ENCODE results near the gene C12orf75. TPM values are rescaled to one million over a fixed set of nuclear protein-coding genes. Genes with fewer than 3 reads are reported as not detected.

The C12orf75 gene
- total RNA-seq, 1 experiment from 2014 or later = 1.3 TPM

- no peak overlapping the region for H3K27ac ChIP-seq
- no peaks in the 10 kb centered on the region for H4K20me1 ChIP-seq (ENCODE audit: insufficient read depth)
- H3K4me3 ChIP-seq = no peak overlapping the region
- BruUV-seq (replicated peaks) = no TSS peak
- no peaks in the 10 kb centered on the region for H3K27me3 ChIP-seq (ENCODE audit: insufficient read depth, low read depth)
- no peak overlapping the region for H3K4me2 ChIP-seq
- H3F3A ChIP-seq (ENCODE audit: insufficient read depth, low read depth) = no peaks in the 10 kb centered on the region
- no peaks in the 10 kb centered on the region for H3K79me2 ChIP-seq (ENCODE audit: low read depth)
- H3K4me1 ChIP-seq (replicated peaks; ENCODE audit: insufficient read depth) = 0 out of 2 replicates have a peak, but pooled peaks cover 5% of the 10 kb centered on the region
- no peak overlapping the region for H2AFZ ChIP-seq
- H3K36me3 ChIP-seq (ENCODE audit: low read depth) = no peaks in the 10 kb centered on the region
- DNase-seq = peak; percentile 53 to 59
- H3K9me2 ChIP-seq (ENCODE audit: insufficient read depth) = no peaks in the 10 kb centered on the region
- ChIA-PET CTCF (interaction anchor here (0.5 to 1.7 kb wide), 8 partner anchors 35 to 803 kb away, joined by 3 to 8 read pairs (median 3); no protein-coding TSS in a partner anchor), POLR2A (ENCODE audit: unreplicated experiment) (interaction anchor here (0.6 kb wide), 1 partner anchor 291 kb away, joined by 3 read pairs; no protein-coding TSS in a partner anchor)
- peak; percentile 97 for TF ChIP-seq CTCF (conservative IDR thresholded peaks at IDR 0.05)
- TF ChIP-seq EZH2 (IDR thresholded peaks at IDR 0.05; ENCODE audit: low read depth) = no peak
- intact Hi-C loops (cut with micrococcal nuclease; ENCODE audit: unreplicated experiment) = loop anchor here (1.0 to 5.0 kb wide), 5 partner anchors 287 to 804 kb away; no protein-coding TSS in a partner anchor
- H3K9me3 ChIP-seq (ENCODE audit: insufficient read depth, low read depth) = no peaks in the 10 kb centered on the region
Observed at GRCh38 chr12:105420659-105421240, 90.3 kb downstream of the C12orf75 start.

Other genes starting within 250 kb of the C12orf75 start
- gene ALDH1L2, start 246.2 kb upstream of the C12orf75 start, total RNA-seq (2021) = 2.2 and 5.0 TPM in 2 replicates
- 25.5 and 28.7 TPM in 2 replicates for gene WASHC4, start 223.0 kb upstream of the C12orf75 start, total RNA-seq (2021)
- gene APPL2, start 94.5 kb upstream of the C12orf75 start, total RNA-seq (2021) = 24.3 and 24.6 TPM in 2 replicates